ENCODE data around the gene SH3GLB1. TPM values are rescaled to one million over a fixed set of nuclear protein-coding genes. Genes with fewer than 3 reads are reported as not detected.

Gene SH3GLB1
- total and polyA plus RNA-seq, 2 of the 13 experiments (the other 11 are each of a cell fraction or from before 2014, with no cell fraction given), result 26.0 to 41.5 TPM

GRCh38 chr1:86775395-86775794 lies 71.0 kb downstream of the SH3GLB1 start (continued):
- TF ChIP-seq FOXA1 (IDR thresholded peaks at IDR 0.05) (no peak), FOXA1 (CRISPR knock-in tag; IDR thresholded peaks at IDR 0.05) (peak; percentile 35; the same call in 1 of the 2 replicates), FOSL2 (CRISPR knock-in tag; IDR thresholded peaks at IDR 0.05) (0 out of 2 replicates have a peak, but pooled peaks have one; percentile 8), RFX3 (CRISPR knock-in tag; IDR thresholded peaks at IDR 0.05) (no peak), TEAD3 (CRISPR knock-in tag; optimal IDR thresholded peaks at IDR 0.05; ENCODE audit: borderline replicate concordance) (peak; percentile 63), CREB1 (IDR thresholded peaks at IDR 0.05) (no peak), CREB1 (CRISPR knock-in tag; IDR thresholded peaks at IDR 0.05) (peak; percentile 43; the same call in 1 of the 2 replicates), CREM (IDR thresholded peaks at IDR 0.05) (peak; percentile 41; the same call in 1 of the 2 replicates), CREM (CRISPR knock-in tag; IDR thresholded peaks at IDR 0.05) (no peak), ZNF788 (CRISPR knock-in tag; IDR thresholded peaks at IDR 0.05; ENCODE audit: borderline replicate concordance) (no peak), STAG1 (CRISPR knock-in tag; IDR thresholded peaks at IDR 0.05) (no peak), MEIS2 (CRISPR knock-in tag; IDR thresholded peaks at IDR 0.05) (peak; percentile 28; the same call in 1 of the 2 replicates), GFI1 (CRISPR knock-in tag; IDR thresholded peaks at IDR 0.05; ENCODE audit: borderline replicate concordance) (0 out of 2 replicates have a peak, but pooled peaks have one; percentile 29), ARID2 (CRISPR knock-in tag; IDR thresholded peaks at IDR 0.05; ENCODE audit: borderline replicate concordance) (no peak), FOXP4 (CRISPR knock-in tag; IDR thresholded peaks at IDR 0.05) (0 out of 2 replicates have a peak, but pooled peaks have one; percentile 32), TCF7 (IDR thresholded peaks at IDR 0.05; ENCODE audit: low read depth) (peak; percentile 57; the same call in 1 of the 2 replicates)
